Measurements from ENCODE around the gene BBS1.

BBS1 gene

DNA sequence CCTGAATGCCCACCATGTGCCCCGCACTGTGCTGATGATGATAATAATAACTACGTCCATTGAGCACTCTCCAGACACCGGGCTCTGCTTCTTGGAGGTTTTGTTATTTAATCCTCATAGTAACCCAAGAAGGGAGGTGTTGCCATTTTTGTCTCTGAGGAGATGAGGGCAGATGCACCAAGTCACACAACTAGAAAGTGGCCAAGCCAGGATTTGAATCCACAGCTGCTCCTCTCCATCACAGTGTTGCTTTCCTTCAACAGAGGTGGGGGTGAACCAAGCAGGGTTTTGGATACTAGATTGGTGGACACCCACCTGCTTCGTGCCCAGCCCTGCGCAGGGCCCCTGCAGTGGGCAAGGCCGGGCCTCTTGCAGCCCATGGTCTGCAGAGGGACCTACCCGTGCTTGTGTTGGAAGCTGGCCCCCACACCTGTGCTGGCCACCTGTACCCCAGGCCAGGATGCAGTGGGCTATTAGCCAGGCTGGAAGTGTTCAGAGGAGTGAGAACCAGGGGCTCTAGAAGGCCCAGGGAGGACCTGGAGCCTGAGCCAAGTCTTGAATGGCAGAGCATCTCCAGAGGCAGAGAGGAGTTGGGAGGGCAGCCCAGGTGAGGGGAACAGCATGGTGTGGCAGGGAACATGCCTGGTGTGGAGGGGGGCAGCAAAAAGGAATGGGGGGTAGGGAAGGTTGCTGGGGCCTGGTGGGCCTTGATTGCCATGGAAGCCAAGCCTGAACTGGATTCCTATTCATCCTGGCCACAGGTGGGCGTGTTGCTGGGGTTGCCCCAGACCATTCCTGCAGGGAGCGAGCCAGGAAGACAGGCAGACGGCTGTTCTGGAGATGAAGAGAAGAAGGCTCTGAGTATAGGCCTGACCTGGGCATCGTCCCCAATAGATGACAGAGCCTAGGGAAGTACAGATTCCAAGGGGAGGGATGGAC is 32.9 kb upstream of the BBS1 start:
- no peak for DNase-seq (ENCODE audit: low spot score)

- DNase-seq (ENCODE audit: low spot score), result peak; percentile 68
Observed at GRCh38 chr11:66478729-66479393, 31.6 kb upstream of the BBS1 start.

DNA sequence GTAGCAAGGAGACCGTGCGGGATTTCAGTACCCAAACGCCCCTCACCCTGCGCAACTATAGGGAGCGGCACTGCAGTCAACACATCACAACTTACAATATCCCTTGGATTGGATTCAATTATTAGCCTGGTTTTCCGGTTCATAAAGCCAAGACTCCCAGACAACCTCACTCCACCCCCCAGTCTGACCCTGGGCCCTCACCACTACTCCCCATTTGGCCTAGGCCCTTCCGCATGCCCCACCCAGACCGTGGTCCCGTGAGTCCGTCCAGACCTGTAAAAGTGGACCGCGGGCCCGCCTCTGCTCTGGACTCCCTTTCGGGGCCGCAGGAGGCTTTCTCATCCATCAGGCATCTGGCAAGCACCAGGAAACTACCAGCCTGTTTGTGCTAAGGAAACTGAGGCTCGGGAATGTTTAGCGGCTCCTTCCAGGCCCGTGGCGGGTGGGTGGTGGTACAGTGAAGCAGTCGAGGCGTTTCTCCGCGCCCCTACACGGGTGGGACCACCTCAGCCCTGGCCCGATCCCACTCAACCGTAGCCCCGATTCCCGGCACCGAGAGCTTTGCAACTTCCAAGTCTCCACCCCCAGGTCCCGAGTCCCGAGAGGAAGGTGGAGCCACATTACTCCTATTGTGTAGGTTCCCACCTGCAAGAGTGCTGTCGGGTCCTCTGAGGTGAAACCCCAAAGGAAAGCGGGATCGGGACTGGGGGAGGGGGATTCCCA is 30.9 kb upstream of the BBS1 start:
- no peak for DNase-seq (ENCODE audit: low spot score)

GRCh38 chr11:66480117-66480938 is 30.1 kb upstream of the BBS1 start, which contains the start of gene DPP3:
Gene DPP3, plus strand, starts transcription at chr11:66480434. Its CDS starts 1,767 bp downstream, at chr11:66482201.
- DNase-seq (ENCODE audit: low spot score), result peak; percentile 98

- DNase-seq (ENCODE audit: low spot score), result no peak
Observed at GRCh38 chr11:66484806-66485380, 25.5 kb upstream of the BBS1 start.

DNA sequence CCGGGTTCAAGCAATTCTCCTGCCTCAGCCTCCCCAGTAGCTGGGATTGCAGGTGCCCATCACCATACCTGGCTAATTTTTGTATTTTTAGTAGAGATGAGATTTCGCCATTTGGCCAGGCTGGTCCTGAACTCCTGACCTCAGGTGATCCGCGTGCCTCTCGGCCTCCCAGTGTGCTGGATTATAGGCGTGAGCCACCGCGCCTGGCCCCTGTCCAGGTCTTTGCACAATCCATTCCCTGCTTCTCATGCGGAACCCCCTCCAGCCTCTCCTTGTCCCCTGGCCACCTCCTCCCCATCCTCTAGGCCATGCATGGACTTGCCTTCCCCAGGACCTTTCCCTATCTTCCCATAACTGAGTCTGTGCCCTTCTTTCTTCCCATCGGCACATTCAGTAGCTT is 21.5 kb upstream of the BBS1 start:
- no peak for DNase-seq (ENCODE audit: low spot score)

- no peak for DNase-seq (ENCODE audit: low spot score)
Observed at GRCh38 chr11:66489636-66490035, 20.8 kb upstream of the BBS1 start.

DNA sequence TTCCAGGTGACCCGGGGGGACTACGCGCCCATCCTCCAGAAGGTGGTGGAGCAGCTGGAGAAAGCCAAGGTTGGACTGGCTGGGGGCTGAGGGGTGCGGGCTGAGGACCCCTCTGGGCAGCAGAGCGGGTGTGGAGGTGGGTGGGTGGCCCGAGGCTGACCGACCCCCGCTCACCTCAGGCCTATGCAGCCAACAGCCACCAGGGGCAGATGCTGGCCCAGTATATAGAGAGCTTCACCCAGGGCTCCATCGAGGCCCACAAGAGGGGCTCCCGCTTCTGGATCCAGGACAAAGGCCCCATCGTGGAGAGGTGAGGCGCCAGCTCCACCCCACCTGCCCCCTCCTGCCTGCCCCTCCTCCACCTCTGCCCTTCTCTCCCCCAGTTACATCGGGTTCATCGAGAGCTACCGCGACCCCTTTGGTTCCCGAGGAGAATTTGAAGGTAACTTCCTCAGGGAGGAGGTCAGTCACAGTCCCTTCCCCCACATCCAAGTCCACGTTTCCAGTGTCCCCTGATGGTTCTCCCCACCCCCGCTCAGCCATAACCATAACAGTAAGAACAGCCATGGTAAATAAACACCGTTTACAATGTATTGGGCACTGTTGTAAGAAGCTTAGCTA is 19.0 kb upstream of the BBS1 start:
- no peak for DNase-seq (ENCODE audit: low spot score)

- DNase-seq (ENCODE audit: low spot score), result no peak
Observed at GRCh38 chr11:66492161-66492865, 18.1 kb upstream of the BBS1 start.

DNA sequence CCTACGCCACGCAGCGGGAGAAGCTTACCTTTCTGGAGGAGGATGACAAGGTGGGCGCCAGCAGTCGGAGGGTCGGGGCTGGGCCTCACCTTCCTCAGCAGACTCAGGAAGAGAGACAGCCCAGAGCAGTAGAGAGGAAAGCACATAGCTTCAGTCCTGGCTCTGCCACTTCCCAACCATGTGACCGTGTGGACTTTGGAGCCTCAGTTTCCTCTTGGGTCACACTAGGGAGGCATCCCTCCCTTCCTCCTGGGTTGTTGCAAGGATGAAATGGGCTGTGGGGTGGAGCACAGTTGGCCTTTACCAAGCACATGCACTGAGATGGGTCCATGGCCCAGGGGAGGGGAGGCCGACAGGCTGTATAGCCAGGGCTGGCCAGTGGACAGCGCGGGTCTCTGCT is 17.3 kb upstream of the BBS1 start:
- DNase-seq (ENCODE audit: low spot score), result no peak

DNA sequence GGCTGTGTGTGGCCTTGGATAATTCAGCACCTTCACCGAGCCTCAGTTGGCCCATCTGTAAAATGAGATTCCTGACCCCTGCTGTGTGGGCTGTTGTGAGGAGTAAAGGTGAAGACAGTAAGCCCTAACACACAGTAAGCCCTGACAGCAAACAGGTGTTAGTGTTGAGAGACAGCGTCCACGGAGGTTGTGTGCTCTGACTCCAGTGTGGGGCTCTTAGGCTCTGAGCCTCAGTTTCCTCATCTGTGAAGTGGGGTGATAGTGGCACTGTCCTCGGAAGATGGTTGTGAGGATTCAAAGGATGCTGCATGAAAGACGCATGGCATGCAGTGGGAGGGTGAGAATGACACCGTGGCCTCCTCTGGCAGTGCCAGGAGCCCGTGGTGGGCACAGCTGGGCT is 16.0 kb upstream of the BBS1 start:
- no peak for DNase-seq (ENCODE audit: low spot score)

DNA sequence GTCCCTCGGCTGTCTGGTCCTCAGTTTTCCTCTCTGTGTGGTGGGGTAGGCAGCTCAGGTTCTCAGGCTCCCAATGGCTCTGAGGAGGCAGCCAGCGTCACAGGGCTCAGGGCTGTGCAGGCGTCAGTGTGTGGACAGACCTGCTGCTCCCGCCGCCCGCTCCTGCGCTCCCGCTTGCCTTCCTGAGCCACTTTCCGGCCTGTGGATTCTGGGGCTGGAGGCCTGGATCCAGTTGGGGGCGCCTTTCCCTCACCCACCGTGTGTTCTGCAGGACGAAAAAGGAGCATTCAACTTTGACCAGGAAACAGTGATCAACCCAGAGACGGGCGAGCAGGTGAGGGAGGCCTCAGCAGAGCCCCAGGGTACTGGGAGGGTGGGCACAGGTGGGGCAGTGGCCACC is 15.5 kb upstream of the BBS1 start:
- no peak for DNase-seq (ENCODE audit: low spot score)

GRCh38 chr11:66495401-66495854 is 15.0 kb upstream of the BBS1 start:
- DNase-seq (ENCODE audit: low spot score), result no peak

DNA sequence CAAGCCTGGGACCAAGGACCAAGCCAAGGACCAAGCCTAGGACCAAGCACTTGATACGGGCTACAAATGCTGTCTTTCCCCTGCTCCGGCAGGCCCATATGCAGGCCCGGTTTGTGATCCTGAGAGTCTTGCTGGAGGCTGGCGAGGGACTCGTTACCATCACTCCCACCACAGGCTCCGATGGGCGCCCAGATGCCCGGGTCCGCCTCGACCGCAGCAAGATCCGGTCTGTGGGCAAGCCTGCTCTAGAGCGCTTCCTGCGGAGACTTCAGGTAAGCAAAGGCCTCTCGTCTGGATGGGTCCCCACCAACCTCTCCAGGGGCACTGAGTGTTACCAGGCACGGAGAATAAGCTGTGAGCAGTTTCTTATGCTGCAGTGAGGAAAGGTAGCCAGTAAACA is 13.2 kb upstream of the BBS1 start:
- DNase-seq (ENCODE audit: low spot score), result no peak

- no peak for DNase-seq (ENCODE audit: low spot score)
Observed at GRCh38 chr11:66498506-66498905, 11.9 kb upstream of the BBS1 start.

- DNase-seq (ENCODE audit: low spot score), result no peak
Observed at GRCh38 chr11:66505276-66505816, 5.1 kb upstream of the BBS1 start.

DNA sequence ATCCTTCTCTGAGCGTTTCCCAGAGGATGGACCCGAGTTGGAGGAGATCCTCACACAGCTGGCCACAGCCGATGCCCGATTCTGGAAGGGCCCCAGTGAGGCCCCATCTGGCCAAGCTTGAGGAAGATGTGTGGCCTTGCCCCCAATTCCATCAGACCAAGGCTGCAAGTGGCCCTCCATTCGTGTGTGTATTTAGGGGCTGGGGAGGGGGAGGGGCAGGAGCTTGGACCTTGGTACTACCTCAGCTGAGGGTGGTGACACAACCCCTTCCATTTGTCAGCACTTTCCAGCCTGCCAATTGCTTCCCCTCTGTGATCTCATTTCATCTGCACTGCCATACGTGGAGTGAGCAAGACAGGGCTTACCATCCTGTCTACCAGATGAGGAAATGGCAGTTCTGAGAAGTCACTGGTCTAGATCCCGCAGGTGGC is 1.3 kb upstream of the BBS1 start:
- DNase-seq (ENCODE audit: low spot score), result no peak

DNA sequence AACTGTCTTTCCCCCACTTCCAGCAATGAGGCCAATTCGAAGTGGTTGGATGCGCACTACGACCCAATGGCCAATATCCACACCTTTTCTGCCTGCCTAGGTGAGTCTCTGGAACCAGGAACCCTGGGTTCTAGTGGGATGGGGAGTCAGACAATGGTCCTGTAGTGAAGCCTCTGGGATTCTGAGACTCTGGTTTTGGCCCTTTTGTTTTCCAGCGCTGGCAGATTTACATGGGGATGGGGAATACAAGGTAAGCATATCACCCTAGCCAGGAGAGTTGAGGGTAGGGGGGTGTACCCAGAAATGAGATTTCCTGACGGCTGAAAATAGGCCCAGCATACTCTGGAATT is 530 bp downstream of the BBS1 start:
- no peak for DNase-seq (ENCODE audit: low spot score)

DNA sequence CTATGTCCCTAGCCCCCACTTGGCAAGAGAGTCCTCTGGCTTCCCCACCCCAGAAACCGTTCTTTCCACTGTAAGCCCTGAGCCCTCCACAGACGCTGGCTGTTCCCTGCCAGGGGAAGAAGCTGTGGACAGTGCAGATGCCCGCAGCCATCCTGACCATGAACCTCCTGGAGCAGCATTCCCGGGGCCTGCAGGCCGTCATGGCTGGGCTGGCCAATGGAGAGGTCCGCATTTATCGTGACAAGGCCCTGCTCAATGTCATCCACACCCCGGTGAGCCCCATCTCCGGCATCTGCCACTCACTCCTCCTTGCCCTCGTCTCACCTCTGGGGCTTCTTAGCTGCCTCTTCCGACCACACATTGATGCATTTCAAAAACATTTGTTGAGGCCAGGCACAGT is 13.2 kb downstream of the BBS1 start:
- DNase-seq (ENCODE audit: low spot score), result no peak

Data from NAMALWA (cell line).